ENCODE results near the gene ALOX5.

DNA sequence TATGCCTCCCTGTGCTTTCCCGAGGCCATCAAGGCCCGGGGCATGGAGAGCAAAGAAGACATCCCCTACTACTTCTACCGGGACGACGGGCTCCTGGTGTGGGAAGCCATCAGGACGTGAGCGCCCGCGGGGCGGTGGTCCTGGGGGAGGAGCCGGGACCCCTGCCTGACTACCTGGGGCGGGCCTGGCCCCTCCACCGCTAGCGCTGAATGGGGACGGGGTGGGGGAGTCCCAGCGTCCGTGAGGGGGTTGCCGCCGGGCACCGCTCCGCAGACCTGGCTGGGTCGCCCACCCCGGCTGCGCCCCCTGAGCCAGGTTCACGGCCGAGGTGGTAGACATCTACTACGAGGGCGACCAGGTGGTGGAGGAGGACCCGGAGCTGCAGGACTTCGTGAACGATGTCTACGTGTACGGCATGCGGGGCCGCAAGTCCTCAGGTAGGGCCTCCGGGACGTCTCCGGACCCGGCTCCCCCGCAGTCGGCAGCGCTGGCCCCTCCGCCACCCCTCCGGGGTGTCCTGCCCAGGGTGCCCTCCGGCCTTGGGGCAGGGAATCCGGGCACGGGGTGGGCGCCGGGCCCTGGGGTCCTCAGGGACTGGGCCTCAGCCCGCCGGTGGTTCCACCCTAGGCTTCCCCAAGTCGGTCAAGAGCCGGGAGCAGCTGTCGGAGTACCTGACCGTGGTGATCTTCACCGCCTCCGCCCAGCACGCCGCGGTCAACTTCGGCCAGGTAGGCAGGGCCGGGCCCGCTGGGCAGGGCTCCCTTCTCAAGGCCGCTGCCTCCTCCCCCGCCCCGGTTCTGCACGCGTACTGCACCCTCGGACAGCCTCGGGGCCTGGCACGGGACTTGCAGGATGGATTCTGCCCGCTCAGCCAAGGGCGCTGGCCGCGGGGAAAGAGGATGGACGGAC is 69.3 kb downstream of the ALOX5 start:
- no peak for TF ChIP-seq CTCF (IDR thresholded peaks at IDR 0.05)
- TF ChIP-seq POLR2A (IDR thresholded peaks at IDR 0.05), result no peak

All from body of pancreas (tissue), 4 donors.